GM10248 (cell line): ENCODE measurements around the gene SNORC.

Experiments used
- CTCF ChIA-PET: fragments of 300-600 bp; sonication (Branson Sonifier 250); formaldehyde crosslinking; extraction: SDS; loops from one replicate; lab custom pipeline; 2021; ENCODE audit warnings: antibody characterized with exemption; lab: Yijun Ruan, JAX
- POLR2A ChIA-PET: fragments of 350-650 bp; sonication (Branson Sonifier 250); formaldehyde crosslinking; extraction: SDS; loops from one replicate; lab custom pipeline; 2020; ENCODE audit warnings: antibody characterized with exemption; lab: Yijun Ruan, JAX
- DNase-seq: peaks from one replicate; pipeline ENCODE4 v3.0.0; 2012; ENCODE audit errors: extremely low spot score
- CTCF ChIP-seq: IDR thresholded peaks from 2 replicates; pipeline ENCODE4 v1.5.1; 2012; ENCODE audit warnings: mild to moderate bottlenecking, low read depth; ENCODE audit errors: extremely low read depth, missing control alignments, control extremely low read depth

Gene SNORC

GRCh38 chr2:232871835-232872736, 2.0 kb downstream of the SNORC start:
- ChIA-PET CTCF (interaction anchor here (0.7 kb wide), 1 partner anchor 12 kb away, joined by 3 read pairs; no protein-coding TSS in a partner anchor), POLR2A (no interaction called here)
- no peak for DNase-seq
- no peak for TF ChIP-seq CTCF

- DNase-seq, result peak; percentile 13
- ChIA-PET CTCF (no interaction called here), POLR2A (no interaction called here)
- TF ChIP-seq CTCF, result no peak
These were observed 2.8 kb downstream of the SNORC start for GRCh38 chr2:232872826-232873225.

- no peak for TF ChIP-seq CTCF
- ChIA-PET CTCF (no interaction called here), POLR2A (no interaction called here)
- DNase-seq, result no peak
These were observed 3.3 kb downstream of the SNORC start for GRCh38 chr2:232873292-232873908.

GRCh38 chr2:232873909-232874641, 4.0 kb downstream of the SNORC start:
- POLR2A ChIA-PET, result no interaction called here
- no peak for DNase-seq
- no peak for TF ChIP-seq CTCF
- CTCF ChIA-PET, result interaction anchor here (0.9 kb wide), 1 partner anchor 16 kb away, joined by 3 read pairs; no protein-coding TSS in a partner anchor

- POLR2A ChIA-PET, result no interaction called here
These were observed 4.7 kb downstream of the SNORC start for GRCh38 chr2:232874677-232875223.

More at GRCh38 chr2:232874677-232875223, 4.7 kb downstream of the SNORC start:
- no peak for DNase-seq
- no peak for TF ChIP-seq CTCF
- CTCF ChIA-PET, result interaction anchor here (0.9 to 1.1 kb wide), 2 partner anchors 15 to 154 kb away, joined by 3 read pairs; no protein-coding TSS in a partner anchor
